K562 (cell line): ENCODE results near the gene POLR2L. TPM values are rescaled to one million over a fixed set of nuclear protein-coding genes. Genes with fewer than 3 reads are reported as not detected.

ENCODE experiments used
- POLR3A ChIP-seq: IDR thresholded peaks from 2 replicates; pipeline ENCODE4 v1.6.1; 2011; ENCODE audit warnings: borderline replicate concordance, mild to moderate bottlenecking, moderate library complexity; ENCODE audit not compliant: insufficient read length, insufficient read depth; ENCODE audit errors: extremely low read depth
- RAD51 ChIP-seq: fragments of 450-650 bp; IDR thresholded peaks from 2 replicates; pipeline ENCODE4 v1.7.1; 2016; ENCODE audit warnings: low read depth, mild to moderate bottlenecking, borderline replicate concordance
- SIRT6 ChIP-seq: IDR thresholded peaks from one replicate; pipeline ENCODE4 v1.6.1; 2012; ENCODE audit warnings: low read depth, mild to moderate bottlenecking, control low read depth, inconsistent platforms, low read length, moderate library complexity
- YY1 ChIP-seq, 3 experiments: IDR thresholded peaks; 2 replicates each; pipeline ENCODE4 v1.6.1; 2011; ENCODE audit warnings: low read length in 2 of 3, mild to moderate bottlenecking in 2 of 3, moderate library complexity in 2 of 3, borderline replicate concordance in 1 of 3, control low read depth in 1 of 3, low read depth in 1 of 3; ENCODE audit not compliant: insufficient read depth in 3 of 3, insufficient replicate concordance in 2 of 3, control insufficient read depth in 1 of 3, insufficient read length in 1 of 3; ENCODE audit errors: extremely low read depth in 1 of 3
- polyA plus RNA-seq, 8 experiments: library from polyadenylated mRNA; depleted of rRNA in 4 of 8; stranded (reverse) in 5 of 8; unstranded in 3 of 8; fragments of >200 nt; fragmentation: Nextera tagmentation in 2 of 8; fragmentation: Illumina TruSeq in 1 of 8; extraction: Ambion mirVana in 2 of 8; extraction: Trizol in 1 of 8; gene quantifications; 2 replicates each; pipeline versions ENCODE4 v1.2.1 to v1.2.3, GENCODE V29; 2011 to 2014; ENCODE audit warnings: inconsistent platforms in 1 of 8, missing spikeins in 1 of 8
- total RNA-seq, 7 experiments: library from RNA; depleted of rRNA in 6 of 7; stranded (reverse); fragments of >200 nt in 6 of 7; fragmentation: Illumina TruSeq in 2 of 7; extraction: Trizol in 2 of 7; gene quantifications; 2 replicates each; pipeline versions ENCODE4 v1.2.1 to v1.2.3, GENCODE V29; 2011 to 2021; ENCODE audit warnings: low replicate concordance in 1 of 7
- TF ChIP-seq, protein P1 (sequence below): fragments of 200-600 bp; sonication (generic); IDR thresholded peaks from one replicate; pipeline ENCODE4 v1.6.1; 2012; ENCODE audit warnings: mild to moderate bottlenecking, low read depth, low read length, inconsistent platforms
- TF ChIP-seq, protein P2 (sequence below): sonication (generic); formaldehyde crosslinking; IDR thresholded peaks from 2 replicates; pipeline ENCODE4 v1.8.0; 2022; ENCODE audit warnings: missing genetic modification reagents, mild to moderate bottlenecking, moderate library complexity, borderline replicate concordance
- TF ChIP-seq, protein P3 (sequence below): fragments of 450-650 bp; IDR thresholded peaks from 2 replicates; pipeline ENCODE4 v1.6.1; 2016; ENCODE audit warnings: antibody characterized with exemption
- TF ChIP-seq, protein P4 (sequence below): sonication (generic); formaldehyde crosslinking; IDR thresholded peaks from 2 replicates; pipeline ENCODE4 v1.8.1; 2023; ENCODE audit warnings: mild to moderate bottlenecking, missing genetic modification reagents

POLR2L gene
- total and polyA plus RNA-seq, 9 of the 15 experiments (the other 6 are each of a cell fraction or from before 2014, with no cell fraction given) = 38.3 to 688 (median 108) TPM

DNA sequence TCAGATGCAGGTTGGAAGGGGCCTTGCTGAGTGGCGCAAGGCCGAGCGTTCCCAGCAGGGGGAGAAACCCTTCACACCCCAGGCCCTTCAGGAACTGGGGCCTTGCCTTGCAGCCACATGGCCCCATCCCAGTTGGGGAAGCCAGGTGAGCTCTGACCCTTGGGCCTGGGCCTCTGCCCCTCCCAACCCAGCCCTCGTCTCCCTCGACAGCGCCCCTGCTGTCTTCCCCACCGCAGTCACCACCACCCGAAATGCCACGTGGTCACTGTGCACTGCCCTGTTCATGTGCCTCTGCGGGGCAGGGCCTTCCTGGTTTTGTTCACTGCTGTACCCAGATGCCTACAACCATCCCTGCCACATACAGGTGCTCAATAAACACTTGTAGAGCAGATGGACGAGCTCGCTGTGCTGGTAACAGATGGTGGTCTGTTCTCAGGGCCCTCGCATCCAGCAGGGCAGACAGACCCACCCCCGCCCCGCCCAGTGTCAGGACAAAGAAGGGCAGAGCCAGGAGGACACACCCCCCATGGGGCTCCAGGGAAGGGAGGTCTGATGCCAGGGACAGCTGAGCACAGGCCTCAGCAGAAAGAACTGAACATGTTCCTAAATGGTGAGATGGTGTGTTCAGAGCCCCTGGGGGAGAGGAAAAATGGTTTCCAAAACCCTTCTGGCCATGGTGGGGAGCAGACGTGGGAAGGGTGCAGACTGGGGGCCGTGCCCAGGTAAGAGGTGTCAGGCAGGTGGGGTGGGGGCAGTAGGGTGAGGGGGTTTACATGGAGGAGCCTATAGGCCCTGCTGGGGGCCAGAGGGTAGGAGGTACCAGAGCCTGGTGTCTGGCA, 3.7 kb downstream of the POLR2L start (continued):
- TF ChIP-seq, protein P1, sequence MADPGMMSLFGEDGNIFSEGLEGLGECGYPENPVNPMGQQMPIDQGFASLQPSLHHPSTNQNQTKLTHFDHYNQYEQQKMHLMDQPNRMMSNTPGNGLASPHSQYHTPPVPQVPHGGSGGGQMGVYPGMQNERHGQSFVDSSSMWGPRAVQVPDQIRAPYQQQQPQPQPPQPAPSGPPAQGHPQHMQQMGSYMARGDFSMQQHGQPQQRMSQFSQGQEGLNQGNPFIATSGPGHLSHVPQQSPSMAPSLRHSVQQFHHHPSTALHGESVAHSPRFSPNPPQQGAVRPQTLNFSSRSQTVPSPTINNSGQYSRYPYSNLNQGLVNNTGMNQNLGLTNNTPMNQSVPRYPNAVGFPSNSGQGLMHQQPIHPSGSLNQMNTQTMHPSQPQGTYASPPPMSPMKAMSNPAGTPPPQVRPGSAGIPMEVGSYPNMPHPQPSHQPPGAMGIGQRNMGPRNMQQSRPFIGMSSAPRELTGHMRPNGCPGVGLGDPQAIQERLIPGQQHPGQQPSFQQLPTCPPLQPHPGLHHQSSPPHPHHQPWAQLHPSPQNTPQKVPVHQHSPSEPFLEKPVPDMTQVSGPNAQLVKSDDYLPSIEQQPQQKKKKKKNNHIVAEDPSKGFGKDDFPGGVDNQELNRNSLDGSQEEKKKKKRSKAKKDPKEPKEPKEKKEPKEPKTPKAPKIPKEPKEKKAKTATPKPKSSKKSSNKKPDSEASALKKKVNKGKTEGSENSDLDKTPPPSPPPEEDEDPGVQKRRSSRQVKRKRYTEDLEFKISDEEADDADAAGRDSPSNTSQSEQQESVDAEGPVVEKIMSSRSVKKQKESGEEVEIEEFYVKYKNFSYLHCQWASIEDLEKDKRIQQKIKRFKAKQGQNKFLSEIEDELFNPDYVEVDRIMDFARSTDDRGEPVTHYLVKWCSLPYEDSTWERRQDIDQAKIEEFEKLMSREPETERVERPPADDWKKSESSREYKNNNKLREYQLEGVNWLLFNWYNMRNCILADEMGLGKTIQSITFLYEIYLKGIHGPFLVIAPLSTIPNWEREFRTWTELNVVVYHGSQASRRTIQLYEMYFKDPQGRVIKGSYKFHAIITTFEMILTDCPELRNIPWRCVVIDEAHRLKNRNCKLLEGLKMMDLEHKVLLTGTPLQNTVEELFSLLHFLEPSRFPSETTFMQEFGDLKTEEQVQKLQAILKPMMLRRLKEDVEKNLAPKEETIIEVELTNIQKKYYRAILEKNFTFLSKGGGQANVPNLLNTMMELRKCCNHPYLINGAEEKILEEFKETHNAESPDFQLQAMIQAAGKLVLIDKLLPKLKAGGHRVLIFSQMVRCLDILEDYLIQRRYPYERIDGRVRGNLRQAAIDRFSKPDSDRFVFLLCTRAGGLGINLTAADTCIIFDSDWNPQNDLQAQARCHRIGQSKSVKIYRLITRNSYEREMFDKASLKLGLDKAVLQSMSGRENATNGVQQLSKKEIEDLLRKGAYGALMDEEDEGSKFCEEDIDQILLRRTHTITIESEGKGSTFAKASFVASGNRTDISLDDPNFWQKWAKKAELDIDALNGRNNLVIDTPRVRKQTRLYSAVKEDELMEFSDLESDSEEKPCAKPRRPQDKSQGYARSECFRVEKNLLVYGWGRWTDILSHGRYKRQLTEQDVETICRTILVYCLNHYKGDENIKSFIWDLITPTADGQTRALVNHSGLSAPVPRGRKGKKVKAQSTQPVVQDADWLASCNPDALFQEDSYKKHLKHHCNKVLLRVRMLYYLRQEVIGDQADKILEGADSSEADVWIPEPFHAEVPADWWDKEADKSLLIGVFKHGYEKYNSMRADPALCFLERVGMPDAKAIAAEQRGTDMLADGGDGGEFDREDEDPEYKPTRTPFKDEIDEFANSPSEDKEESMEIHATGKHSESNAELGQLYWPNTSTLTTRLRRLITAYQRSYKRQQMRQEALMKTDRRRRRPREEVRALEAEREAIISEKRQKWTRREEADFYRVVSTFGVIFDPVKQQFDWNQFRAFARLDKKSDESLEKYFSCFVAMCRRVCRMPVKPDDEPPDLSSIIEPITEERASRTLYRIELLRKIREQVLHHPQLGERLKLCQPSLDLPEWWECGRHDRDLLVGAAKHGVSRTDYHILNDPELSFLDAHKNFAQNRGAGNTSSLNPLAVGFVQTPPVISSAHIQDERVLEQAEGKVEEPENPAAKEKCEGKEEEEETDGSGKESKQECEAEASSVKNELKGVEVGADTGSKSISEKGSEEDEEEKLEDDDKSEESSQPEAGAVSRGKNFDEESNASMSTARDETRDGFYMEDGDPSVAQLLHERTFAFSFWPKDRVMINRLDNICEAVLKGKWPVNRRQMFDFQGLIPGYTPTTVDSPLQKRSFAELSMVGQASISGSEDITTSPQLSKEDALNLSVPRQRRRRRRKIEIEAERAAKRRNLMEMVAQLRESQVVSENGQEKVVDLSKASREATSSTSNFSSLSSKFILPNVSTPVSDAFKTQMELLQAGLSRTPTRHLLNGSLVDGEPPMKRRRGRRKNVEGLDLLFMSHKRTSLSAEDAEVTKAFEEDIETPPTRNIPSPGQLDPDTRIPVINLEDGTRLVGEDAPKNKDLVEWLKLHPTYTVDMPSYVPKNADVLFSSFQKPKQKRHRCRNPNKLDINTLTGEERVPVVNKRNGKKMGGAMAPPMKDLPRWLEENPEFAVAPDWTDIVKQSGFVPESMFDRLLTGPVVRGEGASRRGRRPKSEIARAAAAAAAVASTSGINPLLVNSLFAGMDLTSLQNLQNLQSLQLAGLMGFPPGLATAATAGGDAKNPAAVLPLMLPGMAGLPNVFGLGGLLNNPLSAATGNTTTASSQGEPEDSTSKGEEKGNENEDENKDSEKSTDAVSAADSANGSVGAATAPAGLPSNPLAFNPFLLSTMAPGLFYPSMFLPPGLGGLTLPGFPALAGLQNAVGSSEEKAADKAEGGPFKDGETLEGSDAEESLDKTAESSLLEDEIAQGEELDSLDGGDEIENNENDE = peak; percentile 39
- TF ChIP-seq YY1 (IDR thresholded peaks at IDR 0.05; ENCODE audit: borderline replicate concordance in 1 of 3, control insufficient read depth in 1 of 3, extremely low read depth in 1 of 3, insufficient read depth in 3 of 3, insufficient read length in 1 of 3, insufficient replicate concordance in 2 of 3, low read depth in 1 of 3, low read length in 2 of 3) (peak in 1 of 3 experiments; percentile 24), RAD51 (peak; percentile 45; the same call in 1 of the 2 replicates), POLR3A (no peak), SIRT6 (peak; percentile 90)
- TF ChIP-seq, protein P2, sequence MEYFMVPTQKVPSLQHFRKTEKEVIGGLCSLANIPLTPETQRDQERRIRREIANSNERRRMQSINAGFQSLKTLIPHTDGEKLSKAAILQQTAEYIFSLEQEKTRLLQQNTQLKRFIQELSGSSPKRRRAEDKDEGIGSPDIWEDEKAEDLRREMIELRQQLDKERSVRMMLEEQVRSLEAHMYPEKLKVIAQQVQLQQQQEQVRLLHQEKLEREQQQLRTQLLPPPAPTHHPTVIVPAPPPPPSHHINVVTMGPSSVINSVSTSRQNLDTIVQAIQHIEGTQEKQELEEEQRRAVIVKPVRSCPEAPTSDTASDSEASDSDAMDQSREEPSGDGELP (CRISPR knock-in tag) = peak; percentile 57; the same call in 1 of the 2 replicates
- TF ChIP-seq, protein P3, sequence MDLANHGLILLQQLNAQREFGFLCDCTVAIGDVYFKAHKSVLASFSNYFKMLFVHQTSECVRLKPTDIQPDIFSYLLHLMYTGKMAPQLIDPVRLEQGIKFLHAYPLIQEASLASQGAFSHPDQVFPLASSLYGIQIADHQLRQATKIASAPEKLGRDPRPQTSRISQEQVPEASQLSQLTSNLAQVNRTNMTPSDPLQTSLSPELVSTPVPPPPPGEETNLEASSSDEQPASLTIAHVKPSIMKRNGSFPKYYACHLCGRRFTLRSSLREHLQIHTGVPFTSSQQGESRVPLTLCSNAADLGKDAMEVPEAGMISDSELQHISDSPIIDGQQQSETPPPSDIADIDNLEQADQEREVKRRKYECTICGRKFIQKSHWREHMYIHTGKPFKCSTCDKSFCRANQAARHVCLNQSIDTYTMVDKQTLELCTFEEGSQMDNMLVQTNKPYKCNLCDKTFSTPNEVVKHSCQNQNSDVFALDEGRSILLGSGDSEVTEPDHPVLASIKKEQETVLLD = peak; percentile 32; the same call in 1 of the 2 replicates
- TF ChIP-seq, protein P4, sequence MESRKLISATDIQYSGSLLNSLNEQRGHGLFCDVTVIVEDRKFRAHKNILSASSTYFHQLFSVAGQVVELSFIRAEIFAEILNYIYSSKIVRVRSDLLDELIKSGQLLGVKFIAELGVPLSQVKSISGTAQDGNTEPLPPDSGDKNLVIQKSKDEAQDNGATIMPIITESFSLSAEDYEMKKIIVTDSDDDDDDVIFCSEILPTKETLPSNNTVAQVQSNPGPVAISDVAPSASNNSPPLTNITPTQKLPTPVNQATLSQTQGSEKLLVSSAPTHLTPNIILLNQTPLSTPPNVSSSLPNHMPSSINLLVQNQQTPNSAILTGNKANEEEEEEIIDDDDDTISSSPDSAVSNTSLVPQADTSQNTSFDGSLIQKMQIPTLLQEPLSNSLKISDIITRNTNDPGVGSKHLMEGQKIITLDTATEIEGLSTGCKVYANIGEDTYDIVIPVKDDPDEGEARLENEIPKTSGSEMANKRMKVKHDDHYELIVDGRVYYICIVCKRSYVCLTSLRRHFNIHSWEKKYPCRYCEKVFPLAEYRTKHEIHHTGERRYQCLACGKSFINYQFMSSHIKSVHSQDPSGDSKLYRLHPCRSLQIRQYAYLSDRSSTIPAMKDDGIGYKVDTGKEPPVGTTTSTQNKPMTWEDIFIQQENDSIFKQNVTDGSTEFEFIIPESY (CRISPR knock-in tag) = peak; percentile 96
